Activated CD4-positive, alpha-beta memory T cell treated with anti-CD3 and anti-CD28 coated beads, Interleukin-2, amount 10 ng/mL, durations not matched to agents 7 days and 5 days (primary cell): ENCODE results near the gene NKX6-1. TPM values are rescaled to one million over a fixed set of nuclear protein-coding genes. Genes with fewer than 3 reads are reported as not detected.

Experiments
- CTCF ChIA-PET: fragments of 350-600 bp; sonication (Branson Sonifier 250); formaldehyde crosslinking; loops from one replicate; lab custom pipeline; 2021; ENCODE audit warnings: antibody characterized with exemption, inconsistent platforms; lab: Charles Lee
- POLR2A ChIA-PET: fragments of 350-600 bp; sonication (Branson Sonifier 250); formaldehyde crosslinking; loops from one replicate; lab custom pipeline; 2021; ENCODE audit warnings: antibody characterized with exemption; lab: Charles Lee
- DNase-seq: peaks from one replicate; pipeline ENCODE4 v3.0.0-alpha.2; 2020
- H3K27ac Mint-ChIP-seq: one replicate; pipeline ENCODE4 v1.8.0; 2021; ENCODE audit warnings: mild to moderate bottlenecking, mixed read lengths
- H3K27me3 Mint-ChIP-seq: one replicate; pipeline ENCODE4 v1.8.0; 2021; ENCODE audit warnings: mixed read lengths
- H3K36me3 Mint-ChIP-seq: one replicate; pipeline ENCODE4 v1.8.0; 2021; ENCODE audit warnings: low read depth, mixed read lengths
- H3K4me1 Mint-ChIP-seq: one replicate; pipeline ENCODE4 v1.8.0; 2021; ENCODE audit warnings: mixed read lengths
- H3K4me3 Mint-ChIP-seq: one replicate; pipeline ENCODE4 v1.8.0; 2021; ENCODE audit warnings: mild to moderate bottlenecking, mixed read lengths
- H3K9me3 Mint-ChIP-seq: one replicate; pipeline ENCODE4 v1.8.0; 2021; ENCODE audit warnings: mixed read lengths
- total RNA-seq, 2 experiments: library from RNA; stranded (reverse); gene quantifications; one replicate each; pipeline ENCODE4 v1.2.3, GENCODE V29; 2021

The NKX6-1 gene
- total RNA-seq, 2 experiments from 2014 or later = not detected

DNA sequence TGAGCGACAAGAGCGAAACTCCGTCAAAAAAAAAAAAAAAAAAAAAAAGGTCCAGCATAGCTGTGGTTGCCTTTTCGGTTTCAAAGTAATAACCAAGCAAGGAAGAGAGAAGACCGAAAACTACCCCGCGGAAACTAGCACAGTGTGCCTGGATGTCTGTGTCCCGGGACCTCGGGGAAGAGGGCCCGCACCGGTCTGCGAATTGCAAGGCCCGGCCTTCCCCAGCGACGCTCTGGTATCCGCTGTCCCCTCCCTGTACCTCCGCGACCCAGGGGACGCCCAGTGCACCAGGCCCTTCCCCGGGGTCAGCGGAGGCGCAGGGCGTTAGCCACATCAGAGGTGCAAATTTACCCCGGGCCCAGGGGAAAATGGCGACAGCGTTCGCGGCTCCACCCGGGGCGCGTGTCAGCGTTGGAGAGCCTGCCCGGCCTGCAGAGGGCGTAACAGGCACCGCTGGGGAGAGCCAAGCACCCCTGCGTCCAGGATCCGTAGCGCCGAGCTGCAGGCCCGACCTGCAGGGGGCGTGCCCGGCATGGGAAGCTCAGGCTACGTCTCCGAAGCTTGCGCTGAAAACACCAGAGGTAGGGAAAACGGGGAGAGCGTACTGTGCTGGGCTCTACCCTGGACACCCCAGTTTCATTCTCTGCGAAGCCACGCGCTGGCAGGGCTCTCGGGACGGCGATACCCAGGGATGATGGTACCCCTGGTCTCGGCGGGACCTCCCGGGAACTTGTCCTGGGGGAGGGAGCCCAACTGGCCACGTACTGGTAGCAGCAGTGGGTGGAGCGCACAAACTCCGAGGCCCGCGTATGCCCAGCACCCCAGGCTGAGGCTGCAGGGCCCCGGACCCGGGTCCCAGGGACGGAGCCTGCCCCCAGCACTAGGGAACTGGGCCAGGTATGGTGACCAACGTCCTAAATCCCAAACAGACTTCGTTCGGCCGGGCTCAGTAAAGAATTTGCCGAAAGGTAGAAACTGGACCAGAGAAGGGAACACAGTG lies 16.2 kb downstream of the NKX6-1 start:
- Mint-ChIP-seq H3K27ac (peak overlapping the region; percentile 36), H3K27me3 (peaks cover 68% of the 10 kb centered on the region), H3K4me1 (peaks cover 6% of the 10 kb centered on the region), H3K9me3 (no peaks in the 10 kb centered on the region), H3K36me3 (peaks cover 4% of the 10 kb centered on the region), H3K4me3 (no peak overlapping the region)
- ChIA-PET POLR2A (interaction anchor here (1.2 to 1.3 kb wide), 2 partner anchors 11 to 14 kb away, joined by 3 read pairs; no protein-coding TSS in a partner anchor), CTCF (interaction anchor here (1.1 to 2.2 kb wide), 2 partner anchors 17 to 20 kb away, joined by 3 to 6 read pairs; no protein-coding TSS in a partner anchor)
- DNase-seq = no peak

DNA sequence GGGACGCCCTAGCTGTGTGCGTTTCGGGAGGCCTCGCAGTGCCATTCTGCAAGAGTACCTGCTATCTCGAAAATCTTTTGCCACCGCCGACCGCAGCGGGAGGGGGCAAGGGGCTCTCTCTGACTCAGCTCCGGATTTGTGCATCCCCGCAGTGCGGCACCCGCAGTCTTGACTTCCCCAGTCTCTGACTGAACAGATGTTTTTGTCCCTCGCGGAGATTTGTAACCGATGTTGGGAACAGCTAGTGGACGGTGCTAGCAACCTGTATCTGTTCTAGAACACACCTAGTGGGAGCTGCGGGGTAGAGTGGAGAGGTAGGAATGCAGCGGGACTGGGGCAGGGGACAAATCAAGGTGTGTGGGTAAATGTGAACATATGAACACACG lies 17.2 kb downstream of the NKX6-1 start:
- POLR2A ChIA-PET = interaction anchor here (1.2 to 1.3 kb wide), 2 partner anchors 12 to 15 kb away, joined by 3 read pairs; no protein-coding TSS in a partner anchor
- peaks cover 64% of the 10 kb centered on the region for H3K27me3 Mint-ChIP-seq
- H3K9me3 Mint-ChIP-seq = no peaks in the 10 kb centered on the region
- peaks cover 6% of the 10 kb centered on the region for H3K4me1 Mint-ChIP-seq
- peaks cover 4% of the 10 kb centered on the region for H3K36me3 Mint-ChIP-seq
- peak overlapping the region; percentile 31 for H3K27ac Mint-ChIP-seq
- CTCF ChIA-PET = interaction anchor here (2.2 kb wide), 1 partner anchor 19 kb away, joined by 6 read pairs; no protein-coding TSS in a partner anchor
- H3K4me3 Mint-ChIP-seq = peak overlapping the region; percentile 27
- DNase-seq = no peak

DNA sequence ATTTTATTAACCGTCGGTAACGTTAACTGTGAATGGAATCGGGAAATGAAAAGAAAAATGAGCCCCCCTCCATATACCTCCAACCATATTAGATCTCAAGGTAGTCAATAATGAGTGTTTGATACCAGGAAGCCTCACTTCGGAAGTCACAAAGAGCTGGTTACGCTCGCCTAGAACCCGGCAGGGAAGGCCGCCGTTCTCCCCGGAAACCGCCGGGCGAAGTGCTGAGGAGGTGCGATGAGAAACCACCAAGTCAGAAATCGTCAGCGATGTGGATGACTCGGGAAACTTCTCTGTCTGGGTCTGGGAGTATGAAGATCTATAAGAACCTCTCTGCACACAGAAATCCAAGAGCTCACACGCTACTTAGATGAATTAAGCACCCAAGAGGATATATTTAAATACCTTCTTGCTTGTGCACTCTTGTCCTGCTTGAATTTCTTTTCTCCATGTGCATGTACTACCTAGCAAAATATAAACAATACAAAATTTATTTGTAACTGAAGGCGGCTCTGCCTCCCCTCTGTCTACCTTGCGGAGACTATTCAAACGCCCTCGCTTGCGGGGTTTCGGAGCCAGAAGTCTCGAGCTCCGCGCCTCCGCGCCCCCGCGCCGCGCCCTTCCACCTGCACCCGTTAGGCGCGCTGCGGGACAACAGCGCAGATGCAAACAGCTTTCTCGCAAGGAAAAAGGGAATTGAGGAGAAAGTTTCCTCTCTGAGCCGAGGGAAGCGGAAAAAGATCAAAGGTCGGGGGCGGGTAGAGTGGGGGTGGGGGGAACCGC lies 17.8 kb downstream of the NKX6-1 start:
- ChIA-PET CTCF (interaction anchor here (2.2 kb wide), 1 partner anchor 19 kb away, joined by 6 read pairs; no protein-coding TSS in a partner anchor), POLR2A (interaction anchor here (1.2 to 1.3 kb wide), 2 partner anchors 13 to 16 kb away, joined by 3 read pairs; no protein-coding TSS in a partner anchor)
- peaks cover 6% of the 10 kb centered on the region for H3K4me1 Mint-ChIP-seq
- DNase-seq = no peak
- no peaks in the 10 kb centered on the region for H3K9me3 Mint-ChIP-seq
- H3K27ac Mint-ChIP-seq = no peak overlapping the region
- H3K36me3 Mint-ChIP-seq = peaks cover 4% of the 10 kb centered on the region
- peaks cover 58% of the 10 kb centered on the region for H3K27me3 Mint-ChIP-seq
- no peak overlapping the region for H3K4me3 Mint-ChIP-seq

DNA sequence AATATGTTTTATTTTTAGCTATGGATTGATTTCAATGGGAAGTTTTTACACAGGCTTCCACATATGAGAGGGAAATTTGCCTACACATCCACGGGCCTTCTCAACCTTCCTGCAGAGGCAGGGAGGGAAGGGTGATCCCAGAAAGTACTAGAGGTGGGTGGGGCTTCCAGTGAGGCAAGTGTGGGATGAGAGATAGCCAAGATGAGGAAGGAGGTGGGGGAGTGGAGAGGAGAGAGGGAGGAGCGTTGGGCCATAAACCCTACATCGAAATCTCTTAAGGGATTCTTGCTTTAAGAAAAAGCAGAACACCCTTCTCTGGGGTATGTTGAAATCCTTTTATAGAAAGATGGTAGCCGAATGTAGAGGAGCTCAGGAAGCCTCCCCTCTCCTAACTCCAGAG lies 19.0 kb downstream of the NKX6-1 start:
- peaks cover 4% of the 10 kb centered on the region for H3K36me3 Mint-ChIP-seq
- ChIA-PET POLR2A (no interaction called here), CTCF (no interaction called here)
- no peak overlapping the region for H3K4me3 Mint-ChIP-seq
- H3K9me3 Mint-ChIP-seq = no peaks in the 10 kb centered on the region
- DNase-seq = no peak
- H3K27me3 Mint-ChIP-seq = peaks cover 51% of the 10 kb centered on the region
- H3K27ac Mint-ChIP-seq = no peak overlapping the region
- H3K4me1 Mint-ChIP-seq = peaks cover 6% of the 10 kb centered on the region

DNA sequence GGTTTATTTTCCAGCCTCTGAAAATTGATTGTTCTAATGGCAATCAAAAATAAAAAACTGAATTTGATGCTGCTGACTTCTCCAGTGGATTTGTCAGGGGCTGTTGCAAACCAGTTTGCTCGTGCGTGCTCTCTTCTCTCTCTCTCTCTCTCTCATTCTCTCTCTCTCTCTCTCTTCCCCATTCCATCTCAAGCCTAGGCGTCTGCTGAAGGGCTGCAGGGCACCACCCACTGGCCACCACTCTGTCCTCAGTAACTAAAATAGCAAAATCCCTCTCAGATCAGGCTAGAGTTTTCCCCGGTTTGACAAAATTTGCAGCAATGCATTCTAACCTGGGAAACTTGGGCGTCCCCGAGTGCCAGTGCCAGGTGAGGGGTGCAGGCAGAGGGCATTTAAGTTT lies 19.4 kb downstream of the NKX6-1 start:
- ChIA-PET CTCF (no interaction called here), POLR2A (no interaction called here)
- H3K9me3 Mint-ChIP-seq = no peaks in the 10 kb centered on the region

DNA sequence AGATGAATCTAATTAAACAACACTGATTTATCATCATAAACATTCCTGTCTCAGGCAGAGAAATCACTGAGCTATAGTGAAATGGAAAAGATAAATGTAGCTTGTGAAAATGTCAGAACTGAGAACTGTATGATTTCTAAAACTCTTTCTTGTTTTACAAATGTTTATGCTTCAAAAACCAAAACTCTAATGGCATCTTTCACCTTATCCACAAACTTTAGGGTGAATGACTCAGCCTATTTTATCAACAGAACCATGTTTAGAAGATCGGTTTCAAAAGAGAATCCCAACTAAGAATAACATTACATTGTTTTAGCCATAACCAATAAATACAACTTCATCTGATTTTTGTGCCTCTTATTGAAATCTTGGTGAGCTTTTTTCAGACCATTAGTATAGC lies 21.4 kb downstream of the NKX6-1 start:
- Mint-ChIP-seq H3K9me3 (no peaks in the 10 kb centered on the region), H3K4me1 (peaks cover 6% of the 10 kb centered on the region), H3K27ac (no peak overlapping the region), H3K4me3 (no peak overlapping the region), H3K27me3 (peaks cover 36% of the 10 kb centered on the region), H3K36me3 (peaks cover 4% of the 10 kb centered on the region)
- POLR2A ChIA-PET = no interaction called here
- CTCF ChIA-PET = interaction anchor here (1.0 kb wide), 1 partner anchor 12 kb away, joined by 3 read pairs; no protein-coding TSS in a partner anchor
- no peak for DNase-seq

More for the DNA sequence above, 19.4 kb downstream of the NKX6-1 start:
- Mint-ChIP-seq H3K4me1 (peaks cover 6% of the 10 kb centered on the region), H3K27ac (no peak overlapping the region), H3K4me3 (no peak overlapping the region), H3K27me3 (peaks cover 50% of the 10 kb centered on the region), H3K36me3 (peaks cover 4% of the 10 kb centered on the region)
- no peak for DNase-seq

DNA sequence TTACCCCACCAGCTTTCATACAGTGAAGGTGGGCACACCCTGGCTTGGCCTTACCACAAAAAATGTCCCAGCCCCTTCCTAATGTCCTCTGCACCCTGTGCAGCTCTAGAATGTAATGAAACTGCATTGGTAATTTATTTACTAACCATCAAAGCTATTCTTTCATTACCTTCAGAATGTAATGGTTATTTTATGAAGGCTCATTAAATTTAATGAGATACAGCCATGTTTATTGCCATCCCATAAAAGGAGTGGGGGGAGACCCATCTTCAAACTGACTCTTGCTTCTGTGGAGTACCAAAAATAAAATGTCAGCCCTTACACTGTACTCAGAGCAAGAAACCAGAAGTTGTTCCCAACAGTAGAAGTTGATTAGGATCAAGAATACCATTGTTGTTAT lies 25.0 kb downstream of the NKX6-1 start:
- H3K9me3 Mint-ChIP-seq = no peaks in the 10 kb centered on the region
- ChIA-PET CTCF (no interaction called here), POLR2A (no interaction called here)
- H3K27ac Mint-ChIP-seq = no peak overlapping the region
- H3K27me3 Mint-ChIP-seq = peaks cover 3% of the 10 kb centered on the region
- no peaks in the 10 kb centered on the region for H3K4me1 Mint-ChIP-seq
- DNase-seq = no peak
- no peak overlapping the region for H3K4me3 Mint-ChIP-seq
- H3K36me3 Mint-ChIP-seq = no peaks in the 10 kb centered on the region

DNA sequence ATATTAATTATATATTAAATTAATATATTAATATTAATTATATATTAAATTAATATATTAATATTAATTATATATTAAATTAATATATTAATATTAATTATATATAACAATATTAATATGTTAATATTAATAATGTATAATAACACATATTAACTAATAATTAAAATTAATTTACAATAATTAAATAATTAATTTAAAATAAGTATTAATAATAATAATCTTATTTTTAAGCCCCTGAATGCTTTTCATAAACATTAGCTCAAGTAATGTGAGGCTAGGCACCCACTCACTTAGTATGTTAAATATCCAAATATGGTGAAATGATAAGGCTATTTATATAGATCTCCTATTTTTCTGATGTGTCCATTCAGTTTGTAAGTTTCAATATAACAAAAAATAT lies 26.9 kb downstream of the NKX6-1 start:
- ChIA-PET POLR2A (no interaction called here), CTCF (no interaction called here)
- no peaks in the 10 kb centered on the region for H3K27me3 Mint-ChIP-seq
- H3K4me3 Mint-ChIP-seq = no peak overlapping the region
- no peaks in the 10 kb centered on the region for H3K4me1 Mint-ChIP-seq
- no peak for DNase-seq
- no peaks in the 10 kb centered on the region for H3K9me3 Mint-ChIP-seq
- no peak overlapping the region for H3K27ac Mint-ChIP-seq
- no peaks in the 10 kb centered on the region for H3K36me3 Mint-ChIP-seq

DNA sequence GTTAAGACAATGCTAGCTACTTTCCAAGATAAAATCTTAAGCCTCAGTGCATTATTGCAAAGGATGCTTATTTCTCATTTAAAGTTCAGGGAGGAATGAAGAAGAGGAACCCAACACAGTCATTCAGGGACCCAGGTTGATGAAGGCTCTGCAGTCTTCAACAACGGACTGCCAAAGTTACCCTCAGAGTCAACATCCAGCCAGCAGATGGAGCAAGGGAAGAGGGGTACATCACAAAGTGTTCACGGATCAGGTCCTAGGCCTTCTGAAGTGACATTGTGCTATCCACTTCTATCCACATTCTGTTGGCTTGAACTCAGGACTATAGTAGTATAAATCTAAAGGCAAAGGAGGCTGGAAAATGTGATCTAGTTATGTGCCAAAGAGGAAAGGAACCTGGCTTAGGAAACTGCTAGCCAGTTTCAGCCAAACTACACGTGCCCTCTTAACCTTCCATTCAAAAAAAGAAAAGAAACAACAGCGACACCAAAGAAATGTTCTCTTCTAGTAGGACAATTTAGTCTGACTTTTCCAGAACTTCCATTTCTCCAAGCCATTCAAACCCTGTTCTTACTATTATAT lies 28.8 kb downstream of the NKX6-1 start:
- Mint-ChIP-seq H3K36me3 (no peaks in the 10 kb centered on the region), H3K4me1 (no peaks in the 10 kb centered on the region), H3K9me3 (no peaks in the 10 kb centered on the region), H3K27ac (no peak overlapping the region), H3K4me3 (no peak overlapping the region), H3K27me3 (peaks cover 4% of the 10 kb centered on the region)
- CTCF ChIA-PET = interaction anchor here (0.6 kb wide), 1 partner anchor 392 kb away, joined by 3 read pairs; no protein-coding TSS in a partner anchor
- DNase-seq = no peak
- POLR2A ChIA-PET = no interaction called here

DNA sequence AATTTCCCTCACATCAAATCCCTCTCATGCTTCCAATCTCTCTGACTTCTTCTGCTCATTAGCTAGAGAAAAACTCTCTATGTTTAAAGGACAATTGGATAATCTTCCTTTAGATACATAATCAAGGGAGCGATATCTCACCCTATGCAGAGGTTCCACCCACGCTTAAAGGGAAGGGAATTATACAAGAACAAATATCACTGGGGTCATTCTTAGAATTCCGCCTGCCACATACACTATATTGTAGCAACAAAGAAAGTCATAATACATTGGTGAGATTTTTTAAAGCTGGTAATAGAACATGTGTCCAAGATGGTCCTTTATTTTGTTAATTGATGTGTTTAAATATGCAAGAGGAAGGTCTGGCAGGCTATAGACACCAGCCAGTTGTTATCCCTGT lies 31.5 kb downstream of the NKX6-1 start:
- no peak overlapping the region for H3K4me3 Mint-ChIP-seq
- H3K9me3 Mint-ChIP-seq = no peaks in the 10 kb centered on the region
- POLR2A ChIA-PET = no interaction called here
- H3K27me3 Mint-ChIP-seq = peaks cover 4% of the 10 kb centered on the region
- H3K4me1 Mint-ChIP-seq = no peaks in the 10 kb centered on the region
- no peak overlapping the region for H3K27ac Mint-ChIP-seq
- no peak for DNase-seq
- CTCF ChIA-PET = no interaction called here
- no peaks in the 10 kb centered on the region for H3K36me3 Mint-ChIP-seq

DNA sequence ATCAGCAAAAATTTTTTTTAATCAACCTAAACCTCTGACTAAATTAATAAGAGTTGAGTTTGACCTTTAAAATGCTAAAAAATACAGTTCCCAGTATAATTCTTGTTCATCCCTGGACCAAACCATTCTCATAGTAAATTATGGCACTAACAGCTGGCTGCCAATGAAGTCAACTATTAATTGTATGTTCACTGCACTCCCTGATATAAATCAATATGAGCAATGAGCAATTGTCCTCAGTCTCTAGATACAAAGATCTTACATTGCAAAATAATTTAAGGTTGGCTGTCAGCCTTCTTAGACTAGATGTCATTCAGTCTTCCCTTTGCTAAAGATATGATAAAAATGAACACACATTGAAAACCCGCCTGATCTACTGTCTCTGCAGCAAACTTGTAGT lies 39.3 kb downstream of the NKX6-1 start:
- Mint-ChIP-seq H3K9me3 (no peaks in the 10 kb centered on the region), H3K4me1 (no peaks in the 10 kb centered on the region), H3K36me3 (no peaks in the 10 kb centered on the region), H3K27ac (no peak overlapping the region), H3K27me3 (peaks cover 9% of the 10 kb centered on the region), H3K4me3 (no peak overlapping the region)
- ChIA-PET CTCF (no interaction called here), POLR2A (no interaction called here)
- DNase-seq = no peak

DNA sequence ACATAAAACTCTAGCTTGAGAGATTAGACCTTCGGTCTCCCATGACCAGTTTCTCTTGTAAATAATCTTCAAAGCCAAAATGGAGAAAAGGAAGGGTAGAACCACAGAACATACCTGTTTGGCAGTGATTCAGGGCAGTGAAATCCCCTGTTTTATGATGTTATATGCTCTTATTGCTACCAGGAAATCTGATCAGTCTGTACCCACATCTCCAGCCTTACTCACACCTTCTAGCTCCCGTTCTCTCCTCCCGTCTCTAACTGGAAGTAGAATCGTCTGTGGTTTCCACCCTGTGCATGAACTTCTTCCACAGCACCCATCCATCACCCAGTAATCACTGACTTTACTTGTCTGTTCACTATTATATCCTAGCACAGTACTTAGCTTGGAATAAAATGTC lies 42.9 kb downstream of the NKX6-1 start:
- Mint-ChIP-seq H3K27me3 (peaks cover 13% of the 10 kb centered on the region), H3K9me3 (no peaks in the 10 kb centered on the region), H3K4me3 (no peak overlapping the region), H3K36me3 (no peaks in the 10 kb centered on the region), H3K27ac (no peak overlapping the region), H3K4me1 (no peaks in the 10 kb centered on the region)
- CTCF ChIA-PET = no interaction called here
- POLR2A ChIA-PET = no interaction called here
- DNase-seq = no peak
